H1 (cell line): Measurements from ENCODE around the gene CHRNA10. TPM values are rescaled to one million over a fixed set of nuclear protein-coding genes. Genes with fewer than 3 reads are reported as not detected.

Experiments used
- CTCF ChIA-PET: fragments of 300-600 bp; sonication (Branson Sonifier 250); formaldehyde crosslinking; loops from one replicate; lab custom pipeline; 2021; ENCODE audit not compliant: partially characterized antibody; lab: Charles Lee
- POLR2A ChIA-PET: fragments of 300-600 bp; sonication (Branson Sonifier 250); formaldehyde crosslinking; loops from one replicate; lab custom pipeline; 2021; ENCODE audit warnings: inconsistent platforms; ENCODE audit not compliant: partially characterized antibody; lab: Charles Lee
- DNase-seq, 2 experiments: peaks; one replicate each; pipeline versions ENCODE4 v3.0.0 to v3.0.0-alpha.2; 2010 to 2022; ENCODE audit warnings: low spot score in 2 of 2, low read depth in 1 of 2, mixed read lengths in 1 of 2
- FAIRE-seq: peaks from 2 replicates; lab custom pipeline; 2011; peaks lifted over from hg19 to GRCh38; lab: Jason Lieb, UNC
- H2AFZ ChIP-seq: 2 replicates; pipeline ENCODE4 v1.8.1; 2012; ENCODE audit warnings: low read length, inconsistent platforms
- H2AK5ac ChIP-seq: 2 replicates; pipeline ENCODE4 v1.6.1; 2013; ENCODE audit warnings: low read depth, low read length
- H2BK120ac ChIP-seq: replicated peaks from 2 replicates; pipeline ENCODE3; 2013; ENCODE audit warnings: low read depth, low read length, inconsistent platforms
- H2BK12ac ChIP-seq: 2 replicates; pipeline ENCODE4 v1.6.1; 2013; ENCODE audit warnings: low read depth, low read length
- H2BK15ac ChIP-seq: 2 replicates; pipeline ENCODE4 v1.6.1; 2013; ENCODE audit warnings: low read length
- H2BK20ac ChIP-seq: 2 replicates; pipeline ENCODE4 v1.6.1; 2013; ENCODE audit warnings: low read length
- H2BK5ac ChIP-seq: 2 replicates; pipeline ENCODE4 v1.6.1; 2013; ENCODE audit warnings: low read depth, low read length
- H3K14ac ChIP-seq: 2 replicates; pipeline ENCODE4 v1.6.1; 2013; ENCODE audit warnings: inconsistent platforms; ENCODE audit not compliant: insufficient read length
- H3K18ac ChIP-seq: 2 replicates; pipeline ENCODE4 v1.6.1; 2013; ENCODE audit warnings: low read length; ENCODE audit errors: extremely low read depth
- H3K23ac ChIP-seq: 2 replicates; pipeline ENCODE4 v1.6.1; 2013; ENCODE audit warnings: inconsistent platforms; ENCODE audit not compliant: insufficient read length
- H3K23me2 ChIP-seq: 2 replicates; pipeline ENCODE4 v1.6.1; 2013; ENCODE audit warnings: low read depth, low read length
- H3K27ac ChIP-seq: 2 replicates; pipeline ENCODE4 v1.6.1; 2011; ENCODE audit warnings: low read depth, low read length, inconsistent platforms
- H3K27me3 ChIP-seq, 4 experiments: replicated peaks in 1 of 4; 1 replicate in 1 of 4; 2 replicates in 3 of 4; pipeline versions ENCODE4 v1.6.1 to v1.8.1; 2011 to 2013; ENCODE audit warnings: low read length in 3 of 4, mild to moderate bottlenecking in 3 of 4, inconsistent platforms in 2 of 4, mixed read lengths in 2 of 4, moderate library complexity in 1 of 4; ENCODE audit not compliant: control insufficient read depth in 3 of 4, insufficient read depth in 3 of 4; ENCODE audit errors: extremely low read depth in 1 of 4
- H3K36me3 ChIP-seq, 4 experiments: 2 replicates each; pipeline versions ENCODE4 v1.6.1 to v1.8.1; 2011 to 2013; ENCODE audit warnings: mild to moderate bottlenecking in 4 of 4, low read length in 3 of 4, moderate library complexity in 2 of 4, control low read depth in 1 of 4, inconsistent platforms in 1 of 4; ENCODE audit not compliant: insufficient read depth in 4 of 4, control insufficient read depth in 2 of 4
- H3K4ac ChIP-seq: replicated peaks from 2 replicates; pipeline ENCODE3; 2013; ENCODE audit warnings: low read length, low read depth, mixed read lengths, inconsistent platforms; ENCODE audit not compliant: insufficient read length
- H3K4me1 ChIP-seq, 4 experiments: replicated peaks in 1 of 4; 1 replicate in 1 of 4; 2 replicates in 3 of 4; pipeline versions ENCODE4 v1.6.1 to v1.8.1; 2011 to 2013; ENCODE audit warnings: low read length in 3 of 4, inconsistent platforms in 2 of 4, mixed read lengths in 1 of 4; ENCODE audit not compliant: insufficient read depth in 4 of 4, control insufficient read depth in 3 of 4
- H3K4me2 ChIP-seq, 2 experiments: 2 replicates each; pipeline versions ENCODE4 v1.6.1 to v1.8.1; 2011 to 2013; ENCODE audit warnings: low read depth in 2 of 2, low read length in 2 of 2, control low read depth in 1 of 2, inconsistent platforms in 1 of 2, mild to moderate bottlenecking in 1 of 2; ENCODE audit not compliant: insufficient read depth in 1 of 2
- H3K4me3 ChIP-seq, 4 experiments: fragments of 200-600, 300-600 bp in 1 of 4; sonication (generic), shearing (Covaris generic), sonication (Bioruptor Twin) in 1 of 4; 2 replicates each; pipeline versions ENCODE4 v1.5.1 to v1.8.1; 2011 to 2016; ENCODE audit warnings: low read length in 4 of 4, low read depth in 3 of 4, control low read depth in 2 of 4, inconsistent platforms in 2 of 4, mild to moderate bottlenecking in 2 of 4, mixed read lengths in 1 of 4, moderate library complexity in 1 of 4; ENCODE audit not compliant: insufficient read depth in 2 of 4; ENCODE audit errors: extremely low read depth in 1 of 4
- H3K56ac ChIP-seq: replicated peaks from 2 replicates; pipeline ENCODE3; 2013; ENCODE audit warnings: low read depth, mild to moderate bottlenecking, mixed read lengths, low read length, inconsistent platforms; ENCODE audit not compliant: insufficient read length
- H3K79me1 ChIP-seq: 2 replicates; pipeline ENCODE4 v1.6.1; 2013; ENCODE audit warnings: low read depth, low read length, control low read depth
- H3K79me2 ChIP-seq, 2 experiments: 2 replicates each; pipeline versions ENCODE4 v1.6.1 to v1.8.1; 2012 to 2013; ENCODE audit warnings: low read length in 2 of 2, mild to moderate bottlenecking in 2 of 2, inconsistent platforms in 1 of 2; ENCODE audit not compliant: insufficient read depth in 2 of 2, control insufficient read depth in 1 of 2
- H3K9ac ChIP-seq, 4 experiments: replicated peaks in 1 of 4; 1 replicate in 1 of 4; 2 replicates in 3 of 4; pipeline versions ENCODE4 v1.6.1 to v1.8.1; 2011 to 2013; ENCODE audit warnings: low read depth in 3 of 4, low read length in 3 of 4, control low read depth in 2 of 4, mild to moderate bottlenecking in 2 of 4, moderate library complexity in 2 of 4, inconsistent platforms in 1 of 4; ENCODE audit errors: extremely low read depth in 1 of 4
- H3K9me3 ChIP-seq, 2 experiments: 2 replicates each; pipeline versions ENCODE4 v1.6.1 to v1.8.1; 2012 to 2013; ENCODE audit warnings: mild to moderate bottlenecking in 2 of 2, moderate library complexity in 2 of 2, control low read depth in 1 of 2, inconsistent platforms in 1 of 2, low read depth in 1 of 2, low read length in 1 of 2, mixed read lengths in 1 of 2; ENCODE audit not compliant: insufficient read depth in 2 of 2
- H4K20me1 ChIP-seq, 2 experiments: replicated peaks in 1 of 2; 2 replicates each; pipeline versions ENCODE3 to v1.8.1; 2011 to 2013; ENCODE audit warnings: inconsistent platforms in 2 of 2, low read length in 2 of 2, mild to moderate bottlenecking in 1 of 2; ENCODE audit not compliant: insufficient read depth in 2 of 2, control insufficient read depth in 1 of 2
- H4K5ac ChIP-seq: 2 replicates; pipeline ENCODE4 v1.6.1; 2013; ENCODE audit warnings: low read length, low read depth, mixed read lengths, inconsistent platforms; ENCODE audit not compliant: insufficient read length
- H4K8ac ChIP-seq: 2 replicates; pipeline ENCODE4 v1.8.0; 2013; ENCODE audit warnings: mild to moderate bottlenecking, moderate library complexity, low read length, inconsistent platforms; ENCODE audit not compliant: insufficient read depth; ENCODE audit errors: extremely low read depth
- H4K91ac ChIP-seq: replicated peaks from 2 replicates; pipeline ENCODE3; 2013; ENCODE audit warnings: low read length, mixed read lengths, inconsistent platforms; ENCODE audit not compliant: insufficient read length
- NRF1 ChIP-seq: IDR thresholded peaks from 2 replicates; pipeline ENCODE4 v1.6.1; 2011; ENCODE audit warnings: mild to moderate bottlenecking, low read depth, low read length, improper control_type of control experiment
- RNF2 ChIP-seq: fragments of 200-900, 300-1000 bp; sonication (generic); IDR thresholded peaks from 2 replicates; pipeline ENCODE4 v1.7.1; 2016; ENCODE audit warnings: borderline replicate concordance, low read depth, mild to moderate bottlenecking, antibody characterized with exemption, low read length; ENCODE audit not compliant: poor library complexity, severe bottlenecking; ENCODE audit errors: missing control alignments
- WGBS, 2 experiments: shearing (Covaris generic) in 1 of 2; methylation state at CpG; one replicate each; pipeline versions ENCODE4 v1.1.6 to v1.1.7; 2013 to 2015; ENCODE audit warnings: low lambda C conversion rate in 2 of 2, mixed read lengths in 2 of 2, inconsistent platforms in 1 of 2, low coverage in 1 of 2, missing lambda C conversion rate in 1 of 2; ENCODE audit not compliant: insufficient replicate concordance in 2 of 2, insufficient coverage in 1 of 2, insufficient read length in 1 of 2; ENCODE audit errors: extremely low coverage in 1 of 2, missing lambda C conversion rate in 1 of 2; 5-methylcytosine and 5-hydroxymethylcytosine counted together
- polyA plus RNA-seq, 7 experiments: library from polyadenylated mRNA; depleted of rRNA in 3 of 7; stranded (reverse) in 5 of 7; unstranded in 2 of 7; fragments of >200 nt in 5 of 7; fragments of 200-250 nt in 2 of 7; gene quantifications; 1 replicate in 5 of 7; 2 replicates in 1 of 7; 4 replicates in 1 of 7; pipeline versions ENCODE4 v1.2.1 to v1.2.3, GENCODE V29; 2011 to 2013; ENCODE audit warnings: missing spikeins in 2 of 7, mixed read lengths in 2 of 7
- total RNA-seq: library from RNA; stranded (reverse); fragmentation: NEBNext Ultra II Directional; extraction: Animal tissue kit (Norgen Biotek cat#: 25700); gene quantifications from 2 replicates; pipeline ENCODE4 v1.2.1, GENCODE V29; 2021

The CHRNA10 gene
- total and polyA plus RNA-seq, 2 of the 8 experiments (the other 6 are each of a cell fraction or from before 2014, with no cell fraction given) = 0.68 to 1.3 TPM

GRCh38 chr11:3664032-3664630, 7.1 kb downstream of the CHRNA10 start:
- CTCF ChIA-PET = interaction anchor here (1.2 to 1.3 kb wide), 3 partner anchors 8 to 83 kb away, joined by 3 read pairs; no protein-coding TSS in a partner anchor
- H3K4me3 ChIP-seq = no peak overlapping the region

More at GRCh38 chr11:3664032-3664630, 7.1 kb downstream of the CHRNA10 start:
- Histone ChIP-seq H3K56ac (no peak overlapping the region), H2BK12ac (no peak overlapping the region), H4K91ac (no peak overlapping the region), H3K27ac (no peak overlapping the region), H2AK5ac (no peak overlapping the region), H3K9ac (no peak overlapping the region), H3K4me1 (no peaks in the 10 kb centered on the region), H3K23ac (no peak overlapping the region), H3K18ac (no peak overlapping the region), H2BK15ac (no peak overlapping the region), H2BK120ac (no peak overlapping the region), H4K20me1 (peaks cover 0 to 2% of the 10 kb centered on the region in 2 experiments), H3K9me3 (no peaks in the 10 kb centered on the region), H4K5ac (no peak overlapping the region), H3K4me2 (no peak overlapping the region), H2BK20ac (no peak overlapping the region), H3K23me2 (no peaks in the 10 kb centered on the region), H3K14ac (no peak overlapping the region), H4K8ac (no peak overlapping the region), H3K27me3 (no peaks in the 10 kb centered on the region), H3K36me3 (peaks cover 0 to 8% (median 2%) of the 10 kb centered on the region in 4 experiments; a peak in 2 of 8 replicates), H3K4ac (no peak overlapping the region), H3K79me1 (no peaks in the 10 kb centered on the region), H2BK5ac (no peak overlapping the region), H3K79me2 (no peaks in the 10 kb centered on the region), H2AFZ (no peak overlapping the region)
- no peak for FAIRE-seq
- WGBS, 2 experiments = 85% methylated on average over 9 of the region's 10 CpGs; no CpG with 5 or more reads in 1 of the 2 experiments
- POLR2A ChIA-PET = interaction anchor here (1.2 kb wide), 1 partner anchor 21 kb away, joined by 4 read pairs; no protein-coding TSS in a partner anchor
- TF ChIP-seq NRF1 (no peak), RNF2 (no peak)
- DNase-seq = no peak
